Activated CD8-positive, alpha-beta memory T cell treated with anti-CD3 and anti-CD28 coated beads, Interleukin-2, amount 10 ng/mL, durations not matched to agents 7 days and 5 days (primary cell): Measurements from ENCODE around the gene PROSER3. TPM values are rescaled to one million over a fixed set of nuclear protein-coding genes. Genes with fewer than 3 reads are reported as not detected.

Source experiments
- ATAC-seq: fragments of 150-1000 bp; cut with Tn5 transposase; one replicate; pipeline ENCODE4 v1.10.0; 2021; ENCODE audit warnings: moderate library complexity
- CTCF ChIA-PET: fragments of 350-600 bp; sonication (Branson Sonifier 250); formaldehyde crosslinking; loops from one replicate; lab custom pipeline; 2021; ENCODE audit warnings: antibody characterized with exemption; lab: Charles Lee
- DNase-seq: peaks from one replicate; pipeline ENCODE4 v3.0.0-alpha.2; 2020
- H3K27ac Mint-ChIP-seq: one replicate; pipeline ENCODE4 v1.8.0; 2021; ENCODE audit warnings: mild to moderate bottlenecking, mixed read lengths
- H3K27me3 Mint-ChIP-seq: one replicate; pipeline ENCODE4 v1.8.0; 2021; ENCODE audit warnings: mixed read lengths
- H3K36me3 Mint-ChIP-seq: one replicate; pipeline ENCODE4 v1.8.0; 2021; ENCODE audit warnings: mild to moderate bottlenecking, mixed read lengths
- H3K4me1 Mint-ChIP-seq: one replicate; pipeline ENCODE4 v1.8.0; 2021; ENCODE audit warnings: mixed read lengths
- H3K4me3 Mint-ChIP-seq: one replicate; pipeline ENCODE4 v1.8.0; 2021; ENCODE audit warnings: mild to moderate bottlenecking, moderate library complexity, mixed read lengths
- H3K9me3 Mint-ChIP-seq: one replicate; pipeline ENCODE4 v1.8.0; 2022; ENCODE audit warnings: low read depth, mixed read lengths
- total RNA-seq, 2 experiments: library from RNA; stranded (reverse); gene quantifications; one replicate each; pipeline ENCODE4 v1.2.3, GENCODE V29; 2021

PROSER3 gene
- total RNA-seq, 2 experiments from 2014 or later: 46.5 to 57.8 TPM

DNA sequence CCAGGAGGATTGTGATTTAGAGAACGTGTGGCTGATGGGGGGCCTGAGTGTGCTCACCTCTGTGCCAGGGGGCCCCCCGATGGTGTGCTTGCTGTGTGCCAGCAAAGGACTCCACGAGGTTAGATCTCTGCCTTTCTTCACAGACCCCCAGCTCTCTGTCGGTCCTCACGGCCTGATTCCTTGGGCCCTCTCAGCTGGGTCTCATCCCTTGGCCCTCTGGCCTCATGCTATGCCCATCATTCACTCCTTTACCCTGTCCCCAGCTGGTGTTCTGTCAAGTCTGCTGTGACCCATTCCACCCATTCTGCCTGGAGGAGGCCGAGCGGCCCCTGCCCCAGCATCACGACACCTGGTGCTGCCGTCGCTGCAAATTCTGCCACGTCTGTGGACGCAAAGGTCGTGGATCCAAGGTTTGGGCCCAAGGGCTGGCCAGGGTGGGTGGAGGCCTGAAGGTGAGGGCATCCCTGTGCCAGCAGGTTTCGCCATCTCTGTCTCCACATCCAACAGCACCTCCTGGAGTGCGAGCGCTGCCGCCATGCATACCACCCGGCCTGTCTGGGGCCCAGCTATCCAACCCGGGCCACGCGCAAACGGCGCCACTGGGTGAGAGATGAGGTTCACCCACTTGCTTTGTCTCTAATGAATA is 32.6 kb upstream of the PROSER3 start:
- H3K4me3 Mint-ChIP-seq: no peak overlapping the region
- no peak overlapping the region for H3K27ac Mint-ChIP-seq
- DNase-seq (no peak), ATAC-seq (no peak)
- CTCF ChIA-PET: interaction anchor here (1.4 kb wide), 1 partner anchor 20 kb away, joined by 3 read pairs; the partner anchor contains the start of genes PSENEN and U2AF1L4
- H3K4me1 Mint-ChIP-seq: peaks cover 1% of the 10 kb centered on the region
- H3K9me3 Mint-ChIP-seq: no peaks in the 10 kb centered on the region
- peaks cover 62% of the 10 kb centered on the region for H3K36me3 Mint-ChIP-seq
- no peaks in the 10 kb centered on the region for H3K27me3 Mint-ChIP-seq

- Mint-ChIP-seq H3K27ac (no peak overlapping the region), H3K27me3 (no peaks in the 10 kb centered on the region), H3K36me3 (peaks cover 66% of the 10 kb centered on the region), H3K9me3 (no peaks in the 10 kb centered on the region), H3K4me1 (no peaks in the 10 kb centered on the region), H3K4me3 (no peak overlapping the region)
- CTCF ChIA-PET: interaction anchor here (2.0 kb wide), 1 partner anchor 10 kb away, joined by 9 read pairs; no protein-coding TSS in a partner anchor
- DNase-seq: no peak
- no peak for ATAC-seq
These were observed 30.7 kb upstream of the PROSER3 start for GRCh38 chr19:35727053-35727955.

DNA sequence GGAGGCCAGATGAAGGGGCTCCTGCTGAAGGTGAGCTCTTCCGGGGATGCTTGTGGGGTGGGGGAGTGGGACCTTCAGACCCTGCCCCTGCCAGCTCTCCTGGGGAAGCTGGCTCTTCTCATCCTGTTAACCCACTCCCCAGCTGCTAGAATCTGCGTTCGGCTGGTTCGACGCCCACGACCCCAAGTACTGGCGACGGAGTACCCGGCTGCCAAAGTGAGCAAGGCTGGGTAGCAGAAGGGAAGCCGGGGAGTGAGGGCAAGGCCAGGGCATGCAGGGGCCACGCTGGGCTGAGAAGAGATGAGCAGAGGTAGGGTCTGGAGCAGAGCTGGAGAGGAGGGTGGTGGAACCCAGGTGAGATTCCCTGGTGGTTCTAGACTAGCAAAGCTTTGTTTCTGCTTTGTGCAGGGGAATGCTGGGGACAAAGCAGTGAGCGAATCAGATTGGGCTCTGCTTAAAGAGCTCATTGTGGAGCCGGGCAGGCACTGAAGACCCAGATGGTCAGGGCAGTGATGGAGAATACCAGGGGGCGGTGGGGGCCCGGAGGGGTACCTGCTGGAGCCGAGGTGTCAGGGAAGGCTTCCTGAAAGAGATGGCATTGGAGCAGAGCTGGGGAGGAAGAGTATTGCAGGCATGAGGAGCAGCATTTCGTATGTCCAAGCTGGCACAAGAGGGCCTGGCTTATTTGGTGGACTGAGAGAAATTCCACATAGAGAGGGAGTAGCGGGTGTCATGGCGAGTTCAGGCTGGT is 29.8 kb upstream of the PROSER3 start:
- peaks cover 62% of the 10 kb centered on the region for H3K36me3 Mint-ChIP-seq

DNA sequence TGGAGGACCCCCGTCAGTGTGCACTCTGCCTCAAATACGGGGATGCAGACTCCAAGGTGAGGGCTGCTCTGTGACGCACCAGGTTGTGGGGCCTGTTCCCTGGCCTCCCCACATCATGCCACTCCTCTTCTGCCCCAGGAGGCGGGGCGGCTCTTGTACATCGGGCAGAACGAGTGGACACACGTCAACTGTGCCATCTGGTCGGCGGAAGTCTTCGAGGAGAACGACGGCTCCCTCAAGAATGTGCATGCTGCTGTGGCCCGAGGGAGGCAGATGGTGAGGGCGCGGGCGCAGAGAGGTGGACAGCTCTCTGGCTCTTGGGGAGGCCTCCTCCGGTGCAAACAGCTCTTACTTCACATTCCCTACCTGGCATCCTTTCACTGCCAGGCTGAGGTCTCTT is 29.0 kb upstream of the PROSER3 start:
- no peak for DNase-seq
- no peaks in the 10 kb centered on the region for H3K9me3 Mint-ChIP-seq
- H3K4me1 Mint-ChIP-seq: no peaks in the 10 kb centered on the region
- no peak for ATAC-seq
- H3K27ac Mint-ChIP-seq: no peak overlapping the region
- peaks cover 57% of the 10 kb centered on the region for H3K36me3 Mint-ChIP-seq
- CTCF ChIA-PET: interaction anchor here (1.2 kb wide), 1 partner anchor 10 kb away, joined by 3 read pairs; no protein-coding TSS in a partner anchor
- H3K4me3 Mint-ChIP-seq: no peak overlapping the region
- no peaks in the 10 kb centered on the region for H3K27me3 Mint-ChIP-seq

More for the DNA sequence above, 29.8 kb upstream of the PROSER3 start:
- no peak overlapping the region for H3K4me3 Mint-ChIP-seq
- no peak overlapping the region for H3K27ac Mint-ChIP-seq
- ATAC-seq: no peak
- no peaks in the 10 kb centered on the region for H3K9me3 Mint-ChIP-seq
- CTCF ChIA-PET: interaction anchor here (1.2 kb wide), 1 partner anchor 9 kb away, joined by 3 read pairs; no protein-coding TSS in a partner anchor
- H3K4me1 Mint-ChIP-seq: no peaks in the 10 kb centered on the region
- DNase-seq: no peak
- no peaks in the 10 kb centered on the region for H3K27me3 Mint-ChIP-seq

DNA sequence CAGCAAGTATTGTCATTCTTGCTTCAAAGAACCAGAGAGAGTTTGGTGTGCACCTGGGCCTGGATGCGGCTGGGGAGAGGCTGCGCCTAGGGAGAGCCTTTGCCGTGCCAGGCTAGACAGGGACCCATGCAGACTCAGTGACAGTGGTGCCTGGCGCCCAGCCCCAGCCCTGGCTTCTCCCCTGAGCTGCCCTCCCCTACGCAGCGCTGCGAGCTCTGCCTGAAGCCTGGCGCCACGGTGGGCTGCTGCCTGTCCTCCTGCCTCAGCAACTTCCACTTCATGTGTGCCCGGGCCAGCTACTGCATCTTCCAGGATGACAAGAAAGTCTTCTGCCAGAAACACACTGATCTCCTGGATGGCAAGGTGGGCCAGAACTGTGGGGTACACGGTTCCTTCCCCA is 28.2 kb upstream of the PROSER3 start:
- Mint-ChIP-seq H3K27me3 (no peaks in the 10 kb centered on the region), H3K4me1 (no peaks in the 10 kb centered on the region), H3K4me3 (no peak overlapping the region), H3K9me3 (no peaks in the 10 kb centered on the region), H3K27ac (no peak overlapping the region), H3K36me3 (peaks cover 58% of the 10 kb centered on the region)
- ATAC-seq (no peak), DNase-seq (no peak)
- CTCF ChIA-PET: no interaction called here

DNA sequence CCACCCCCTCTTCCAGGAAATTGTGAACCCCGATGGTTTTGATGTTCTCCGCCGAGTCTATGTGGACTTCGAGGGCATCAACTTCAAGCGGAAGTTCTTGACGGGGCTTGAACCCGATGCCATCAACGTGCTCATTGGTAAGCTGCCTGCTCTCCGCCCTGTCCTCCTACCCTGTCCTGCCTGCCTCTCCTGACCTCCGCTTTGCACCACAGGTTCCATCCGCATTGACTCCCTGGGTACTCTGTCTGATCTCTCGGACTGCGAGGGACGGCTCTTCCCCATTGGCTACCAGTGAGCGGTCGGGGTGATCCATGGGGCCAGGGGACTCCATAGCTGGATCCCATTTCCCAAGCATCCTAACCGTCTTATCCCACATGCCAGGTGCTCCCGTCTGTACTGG is 27.6 kb upstream of the PROSER3 start:
- Mint-ChIP-seq H3K36me3 (peaks cover 55% of the 10 kb centered on the region), H3K9me3 (no peaks in the 10 kb centered on the region), H3K27ac (no peak overlapping the region)

GRCh38 chr19:35731353-35731752 is 26.6 kb upstream of the PROSER3 start:
- DNase-seq (no peak), ATAC-seq (no peak)
- Mint-ChIP-seq H3K27me3 (no peaks in the 10 kb centered on the region), H3K9me3 (no peaks in the 10 kb centered on the region), H3K4me1 (no peaks in the 10 kb centered on the region), H3K36me3 (peaks cover 49% of the 10 kb centered on the region), H3K4me3 (no peak overlapping the region), H3K27ac (peak overlapping the region; percentile 20)
- CTCF ChIA-PET: interaction anchor here (1.6 kb wide), 1 partner anchor 88 kb away, joined by 3 read pairs; no protein-coding TSS in a partner anchor

More for the DNA sequence above, 27.6 kb upstream of the PROSER3 start:
- CTCF ChIA-PET: interaction anchor here (0.6 kb wide), 1 partner anchor 187 kb away, joined by 3 read pairs; no protein-coding TSS in a partner anchor
- DNase-seq (no peak), ATAC-seq (no peak)
- no peaks in the 10 kb centered on the region for H3K4me1 Mint-ChIP-seq
- H3K27me3 Mint-ChIP-seq: no peaks in the 10 kb centered on the region
- no peak overlapping the region for H3K4me3 Mint-ChIP-seq

GRCh38 chr19:35731779-35732405 is 26.1 kb upstream of the PROSER3 start:
- H3K4me1 Mint-ChIP-seq: no peaks in the 10 kb centered on the region
- H3K9me3 Mint-ChIP-seq: no peaks in the 10 kb centered on the region
- no peak overlapping the region for H3K27ac Mint-ChIP-seq
- DNase-seq: no peak
- no peak overlapping the region for H3K4me3 Mint-ChIP-seq
- H3K36me3 Mint-ChIP-seq: peaks cover 48% of the 10 kb centered on the region
- CTCF ChIA-PET: interaction anchor here (1.6 kb wide), 1 partner anchor 87 kb away, joined by 3 read pairs; no protein-coding TSS in a partner anchor
- H3K27me3 Mint-ChIP-seq: no peaks in the 10 kb centered on the region
- no peak for ATAC-seq

DNA sequence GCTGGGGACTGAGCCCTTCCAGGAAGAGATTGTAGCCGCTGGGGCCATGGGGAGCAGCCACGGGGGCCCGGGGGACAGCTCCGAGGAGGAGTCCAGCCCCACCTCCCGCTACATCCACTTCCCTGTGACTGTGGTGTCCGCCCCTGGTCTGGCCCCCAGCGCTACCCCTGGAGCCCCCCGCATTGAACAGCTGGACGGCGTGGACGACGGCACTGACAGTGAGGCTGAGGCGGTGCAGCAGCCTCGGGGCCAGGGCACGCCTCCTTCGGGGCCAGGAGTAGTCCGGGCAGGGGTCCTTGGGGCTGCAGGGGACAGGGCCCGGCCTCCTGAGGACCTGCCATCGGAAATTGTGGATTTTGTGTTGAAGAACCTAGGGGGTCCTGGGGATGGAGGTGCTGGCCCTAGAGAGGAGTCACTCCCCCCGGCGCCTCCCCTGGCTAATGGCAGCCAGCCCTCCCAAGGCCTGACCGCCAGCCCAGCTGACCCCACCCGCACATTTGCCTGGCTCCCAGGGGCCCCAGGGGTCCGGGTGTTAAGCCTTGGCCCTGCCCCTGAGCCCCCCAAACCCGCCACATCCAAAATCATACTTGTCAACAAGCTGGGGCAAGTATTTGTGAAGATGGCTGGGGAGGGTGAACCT is 25.3 kb upstream of the PROSER3 start:
- CTCF ChIA-PET: interaction anchor here (1.6 kb wide), 1 partner anchor 87 kb away, joined by 3 read pairs; no protein-coding TSS in a partner anchor

GRCh38 chr19:35733180-35734125 is 24.5 kb upstream of the PROSER3 start:
- CTCF ChIA-PET: no interaction called here
- Mint-ChIP-seq H3K9me3 (no peaks in the 10 kb centered on the region), H3K27ac (no peak overlapping the region), H3K27me3 (no peaks in the 10 kb centered on the region), H3K36me3 (peaks cover 48% of the 10 kb centered on the region), H3K4me3 (no peak overlapping the region), H3K4me1 (peaks cover 2% of the 10 kb centered on the region)
- ATAC-seq (no peak), DNase-seq (no peak)

More for the DNA sequence above, 25.3 kb upstream of the PROSER3 start:
- H3K9me3 Mint-ChIP-seq: no peaks in the 10 kb centered on the region
- peaks cover 2% of the 10 kb centered on the region for H3K4me1 Mint-ChIP-seq
- H3K27ac Mint-ChIP-seq: no peak overlapping the region
- ATAC-seq: no peak
- peaks cover 46% of the 10 kb centered on the region for H3K36me3 Mint-ChIP-seq
- no peak overlapping the region for H3K4me3 Mint-ChIP-seq
- no peak for DNase-seq
- H3K27me3 Mint-ChIP-seq: no peaks in the 10 kb centered on the region

- H3K36me3 Mint-ChIP-seq: peaks cover 46% of the 10 kb centered on the region
- ATAC-seq (no peak), DNase-seq (no peak)
- no peaks in the 10 kb centered on the region for H3K9me3 Mint-ChIP-seq
- H3K27ac Mint-ChIP-seq: peak overlapping the region; percentile 12
- H3K27me3 Mint-ChIP-seq: no peaks in the 10 kb centered on the region
- H3K4me3 Mint-ChIP-seq: no peak overlapping the region
- peaks cover 2% of the 10 kb centered on the region for H3K4me1 Mint-ChIP-seq
- CTCF ChIA-PET: interaction anchor here (1.5 kb wide), 1 partner anchor 22 kb away, joined by 3 read pairs; no protein-coding TSS in a partner anchor
These were observed 23.7 kb upstream of the PROSER3 start for GRCh38 chr19:35734273-35734672.
